GM21825 (cell line): ENCODE data around the gene FRMD3.

ENCODE experiments used
- ATAC-seq: cut with Tn5 transposase; IDR thresholded peaks from one replicate; pipeline ENCODE4 v1.9.1; 2021; ENCODE audit warnings: mild to moderate bottlenecking, moderate library complexity; ENCODE audit not compliant: unreplicated experiment

FRMD3 gene

GRCh38 chr9:83475741-83476140 is 62.5 kb downstream of the FRMD3 start:
- no peak for ATAC-seq

GRCh38 chr9:83474631-83475030 is 63.6 kb downstream of the FRMD3 start:
- no peak for ATAC-seq

GRCh38 chr9:83473488-83473971 is 64.7 kb downstream of the FRMD3 start:
- ATAC-seq: peak; percentile 92

DNA sequence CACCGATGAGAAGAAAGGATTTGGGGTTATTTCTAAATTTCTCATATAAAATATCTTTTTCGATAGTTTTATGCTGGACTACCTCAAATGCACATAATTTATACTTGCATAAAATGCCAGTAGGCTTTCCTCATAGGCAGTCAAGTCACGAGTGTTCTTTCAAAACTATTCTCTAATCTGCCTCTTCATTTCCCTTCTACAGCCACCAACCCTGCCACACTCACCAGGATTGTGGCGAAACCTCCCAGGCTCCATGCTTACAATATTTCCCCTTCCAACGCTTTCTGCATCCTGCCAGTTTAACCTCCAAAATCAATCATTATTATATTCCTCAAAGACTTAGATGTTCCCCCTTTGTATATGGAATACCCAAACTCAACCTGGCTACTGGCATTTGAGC is 65.4 kb downstream of the FRMD3 start:
- no peak for ATAC-seq

DNA sequence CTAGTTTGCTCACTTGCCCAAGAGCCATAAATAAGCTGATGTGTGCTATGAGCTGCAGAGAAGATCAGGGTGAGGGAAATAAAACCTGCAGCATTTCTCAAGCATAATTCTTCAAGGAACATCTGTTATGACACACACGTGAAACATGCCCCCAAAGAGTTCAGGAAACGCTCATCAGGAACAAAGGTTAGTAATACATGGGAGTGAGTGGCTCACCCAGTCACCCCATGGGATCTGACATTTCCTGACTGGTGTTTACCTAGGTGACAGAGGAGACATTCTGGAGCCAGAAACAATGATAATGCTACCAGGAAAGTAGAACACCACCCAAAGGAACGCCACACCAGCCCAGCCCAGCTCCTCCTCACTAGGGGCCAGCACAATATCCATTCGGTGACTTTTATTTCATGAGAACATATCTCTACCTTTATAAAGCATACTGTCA is 66.0 kb downstream of the FRMD3 start:
- ATAC-seq: no peak

GRCh38 chr9:83471241-83471640 is 67.0 kb downstream of the FRMD3 start:
- no peak for ATAC-seq

DNA sequence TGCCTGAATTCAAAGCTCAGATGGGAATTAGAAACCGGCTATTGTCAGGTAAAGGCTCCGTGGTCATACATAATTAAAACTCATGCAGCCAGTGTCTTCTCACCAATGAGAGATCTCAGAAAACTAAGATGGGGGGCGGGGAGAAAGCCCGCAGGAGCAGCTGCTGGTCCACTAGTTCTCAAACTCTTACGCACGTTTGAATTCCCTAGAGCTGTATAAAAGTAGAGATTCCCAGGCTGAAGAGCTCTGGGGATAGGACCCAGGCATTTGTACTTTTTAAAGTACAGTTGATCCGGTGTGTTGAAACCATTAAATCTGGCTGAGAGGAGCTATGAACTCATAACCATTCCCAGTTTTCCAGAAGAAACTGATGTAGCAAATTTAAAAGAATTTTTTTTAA is 68.5 kb downstream of the FRMD3 start:
- no peak for ATAC-seq

DNA sequence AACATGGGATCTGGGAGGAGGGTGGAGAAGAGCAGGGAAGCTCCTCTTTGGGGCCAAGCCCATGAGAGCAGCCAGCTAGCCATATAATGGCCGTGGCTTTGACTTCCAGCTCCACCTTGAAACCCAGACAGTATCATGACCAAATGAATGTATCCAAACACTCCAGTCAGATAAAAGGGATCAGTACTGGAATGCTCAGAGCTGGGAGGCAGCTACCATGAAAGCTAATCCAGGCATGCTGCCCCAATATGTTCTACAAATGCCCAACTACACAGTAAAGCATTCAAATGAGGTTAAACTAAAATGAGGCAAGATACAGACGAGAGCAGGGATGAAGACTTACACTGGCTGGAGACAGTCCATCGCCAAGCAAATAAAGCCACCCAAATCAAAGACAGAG is 69.4 kb downstream of the FRMD3 start:
- ATAC-seq: no peak

DNA sequence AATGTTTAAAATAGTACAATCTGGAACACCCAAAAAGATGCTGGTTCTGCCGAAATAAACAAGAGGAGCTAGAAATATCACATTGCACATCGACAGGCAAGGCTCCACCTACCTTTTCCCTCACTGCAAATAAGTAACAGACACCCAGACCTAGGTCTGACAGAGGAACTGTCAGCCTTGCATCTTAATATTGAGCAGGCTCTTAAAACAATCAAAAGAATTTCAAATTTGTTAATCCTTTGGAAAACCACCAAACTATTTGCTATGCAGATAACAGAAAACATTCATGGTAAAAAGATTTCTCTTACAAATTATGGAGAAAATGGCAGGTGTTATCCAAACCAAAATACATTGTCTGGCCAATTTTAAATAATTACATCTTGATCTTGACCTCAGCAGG is 71.3 kb downstream of the FRMD3 start:
- no peak for ATAC-seq

GRCh38 chr9:83466351-83466750 is 71.8 kb downstream of the FRMD3 start:
- ATAC-seq: no peak

- ATAC-seq: no peak
Observed at GRCh38 chr9:83459830-83460229, 78.4 kb downstream of the FRMD3 start.

DNA sequence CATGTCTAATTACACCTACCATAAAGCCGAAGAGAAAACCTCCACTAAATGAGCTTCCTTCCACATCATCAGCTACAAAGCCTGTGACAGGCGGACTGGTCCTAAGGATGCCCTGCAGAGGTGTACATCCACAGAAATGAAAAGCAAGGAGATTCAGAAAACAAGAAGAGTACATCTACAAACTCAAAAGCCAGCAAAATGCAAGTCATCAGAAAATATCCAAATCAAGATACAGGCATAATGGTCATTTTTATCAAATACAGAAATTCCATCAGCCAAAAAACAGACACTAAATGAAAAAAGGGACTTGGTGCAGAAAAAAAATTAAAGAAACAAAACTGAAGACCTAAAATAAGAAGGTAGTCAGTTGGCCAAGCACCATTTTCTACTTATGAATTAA is 79.7 kb downstream of the FRMD3 start:
- ATAC-seq: no peak

- ATAC-seq: no peak
Observed at GRCh38 chr9:83457005-83457404, 81.2 kb downstream of the FRMD3 start.

DNA sequence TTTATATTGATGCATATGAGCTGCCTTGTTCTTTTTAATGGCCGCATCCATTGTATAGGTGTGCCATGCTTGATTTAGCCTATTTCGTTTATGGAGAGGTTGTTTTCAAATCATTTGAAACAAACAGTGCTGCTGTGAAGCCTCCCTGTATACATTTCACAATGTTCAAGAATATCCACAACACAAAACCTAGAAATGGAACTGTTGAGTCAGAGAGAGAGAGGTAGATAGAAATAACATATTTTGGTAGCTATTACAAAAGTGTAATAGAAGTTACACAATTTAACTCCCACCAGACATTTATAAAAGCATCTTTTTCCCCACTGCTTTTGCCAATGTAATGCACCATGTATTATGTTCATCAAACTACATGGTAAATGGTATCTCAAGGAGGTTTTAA is 82.0 kb downstream of the FRMD3 start:
- ATAC-seq: no peak

- ATAC-seq: no peak
Observed at GRCh38 chr9:83454076-83454475, 84.1 kb downstream of the FRMD3 start.

DNA sequence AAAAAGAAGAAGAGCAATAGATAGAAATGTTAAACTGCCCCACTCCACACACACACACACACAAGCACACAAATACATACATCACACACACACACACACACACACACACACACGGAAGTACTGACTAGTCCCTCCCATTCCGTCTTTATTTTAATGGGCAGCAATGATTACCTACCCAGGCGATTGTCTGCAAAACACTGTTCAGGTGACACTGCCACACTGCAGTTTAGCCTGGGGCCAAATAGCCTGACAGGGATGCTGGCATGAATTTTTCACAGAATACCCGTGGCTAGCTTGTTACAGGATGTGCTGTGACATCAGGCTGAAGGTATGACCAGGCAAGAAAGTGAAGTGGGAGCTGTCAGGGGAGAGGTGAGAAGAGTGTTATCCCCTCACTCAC is 86.9 kb downstream of the FRMD3 start:
- ATAC-seq: no peak

GRCh38 chr9:83449983-83450382 is 88.2 kb downstream of the FRMD3 start:
- no peak for ATAC-seq

DNA sequence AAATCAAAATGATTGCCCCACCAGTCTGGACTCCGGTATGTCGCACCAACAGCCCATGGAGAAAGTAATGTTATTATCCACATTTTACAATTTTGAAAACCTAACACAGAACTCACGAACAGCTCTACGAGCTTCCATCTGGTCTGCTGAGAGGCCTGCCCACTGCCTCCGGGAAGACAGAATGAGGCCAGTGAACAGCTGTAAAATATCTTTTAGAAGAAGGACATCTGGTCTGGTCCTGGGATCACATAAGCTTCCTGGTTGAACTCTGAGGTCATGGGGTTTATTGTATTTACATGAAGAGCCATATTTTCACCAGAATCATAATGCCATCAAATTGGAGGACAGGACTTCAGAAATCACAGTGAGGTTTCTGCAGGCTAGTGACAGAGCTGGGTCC is 89.0 kb downstream of the FRMD3 start:
- ATAC-seq: no peak

GRCh38 chr9:83448626-83449025 is 89.6 kb downstream of the FRMD3 start:
- no peak for ATAC-seq

- no peak for ATAC-seq
Observed at GRCh38 chr9:83447351-83447750, 90.8 kb downstream of the FRMD3 start.

- ATAC-seq: no peak
Observed at GRCh38 chr9:83445703-83446265, 92.4 kb downstream of the FRMD3 start.

- no peak for ATAC-seq
Observed at GRCh38 chr9:83444110-83444509, 94.1 kb downstream of the FRMD3 start.

- no peak for ATAC-seq
Observed at GRCh38 chr9:83441390-83441789, 96.8 kb downstream of the FRMD3 start.
